ENCODE results near the gene SLC2A13.
"Not testable (repeated sequence)": the region's sequence is repeated elsewhere in the genome, so short reads cannot be mapped to it uniquely, and the experiment has no call there.

Gene SLC2A13

GRCh38 chr12:39752482-39753137, 353.3 kb downstream of the SLC2A13 start:
- DNase-seq = no peak

- not testable (repeated sequence) for DNase-seq
Measured at GRCh38 chr12:39746151-39746550, 359.7 kb downstream of the SLC2A13 start.

- no peak for DNase-seq
Measured at GRCh38 chr12:39743655-39744054, 362.2 kb downstream of the SLC2A13 start.

- DNase-seq = no peak
Measured at GRCh38 chr12:39736406-39736805, 369.5 kb downstream of the SLC2A13 start.

GRCh38 chr12:39723831-39724230, 382.1 kb downstream of the SLC2A13 start:
- DNase-seq = no peak

- no peak for DNase-seq
Measured at GRCh38 chr12:39722504-39722903, 383.4 kb downstream of the SLC2A13 start.

- no peak for DNase-seq
Measured at GRCh38 chr12:39713552-39713951, 392.3 kb downstream of the SLC2A13 start.

- DNase-seq = no peak
Measured at GRCh38 chr12:39712334-39712733, 393.5 kb downstream of the SLC2A13 start.

Measured in right kidney (tissue), 1 donor.